Activated CD4-positive, alpha-beta T cell treated with anti-CD3 and anti-CD28 coated beads for 36 hours (primary cell): ENCODE measurements around the gene DNAJB4. TPM values are rescaled to one million over a fixed set of nuclear protein-coding genes. Genes with fewer than 3 reads are reported as not detected.
"Not testable (repeated sequence)": the region's sequence is repeated elsewhere in the genome, so short reads cannot be mapped to it uniquely, and the experiment has no call there.

Experiments used
- ATAC-seq: fragments of 200-7000 bp; cut with Tn5 transposase; one replicate; pipeline ENCODE4 v1.10.0; 2021; ENCODE audit warnings: mild to moderate bottlenecking, moderate library complexity
- CTCF ChIA-PET: fragments of 350-600 bp; sonication (Branson Sonifier 250); formaldehyde crosslinking; loops from one replicate; lab custom pipeline; 2021; ENCODE audit warnings: antibody characterized with exemption; lab: Charles Lee
- POLR2A ChIA-PET: fragments of 350-600 bp; sonication (Branson Sonifier 250); formaldehyde crosslinking; loops from one replicate; lab custom pipeline; 2021; ENCODE audit warnings: antibody characterized with exemption, inconsistent platforms; lab: Charles Lee
- DNase-seq: peaks from one replicate; pipeline ENCODE4 v3.0.0-alpha.2; 2020
- H3K27ac Mint-ChIP-seq: one replicate; pipeline ENCODE4 v1.8.0; 2021; ENCODE audit warnings: mixed read lengths
- H3K27me3 Mint-ChIP-seq: one replicate; pipeline ENCODE4 v1.8.0; 2021; ENCODE audit warnings: mixed read lengths
- H3K36me3 Mint-ChIP-seq: one replicate; pipeline ENCODE4 v1.8.0; 2021; ENCODE audit warnings: low read depth, mixed read lengths
- H3K4me1 Mint-ChIP-seq: one replicate; pipeline ENCODE4 v1.8.0; 2021; ENCODE audit warnings: mixed read lengths
- H3K4me3 Mint-ChIP-seq: one replicate; pipeline ENCODE4 v1.8.0; 2021; ENCODE audit warnings: mild to moderate bottlenecking, moderate library complexity, mixed read lengths
- H3K9me3 Mint-ChIP-seq: one replicate; pipeline ENCODE4 v1.8.0; 2021; ENCODE audit warnings: low read depth, mixed read lengths
- intact Hi-C, 2 experiments: fragments of 100-400 bp; cut with DNase I in 1 of 2; cut with micrococcal nuclease in 1 of 2; formaldehyde crosslinking; loops; one replicate each; pipeline versions ENCODE4 v1.14.2 to v1.15.1; 2022 to 2024; cut with DNase I, micrococcal nuclease
- total RNA-seq, 2 experiments: library from RNA; stranded (reverse); gene quantifications; one replicate each; pipeline ENCODE4 v1.2.3, GENCODE V29; 2021

Gene DNAJB4
- total RNA-seq, 2 experiments from 2014 or later = 8.8 to 9.8 TPM

GRCh38 chr1:77975907-77976306, 28.8 kb upstream of the DNAJB4 start:
- peaks cover 37% of the 10 kb centered on the region for H3K36me3 Mint-ChIP-seq
- ATAC-seq = no peak
- H3K27me3 Mint-ChIP-seq = no peaks in the 10 kb centered on the region
- ChIA-PET CTCF (interaction anchor here (0.6 to 2.0 kb wide), 8 partner anchors 10 to 682 kb away, joined by 3 to 11 read pairs (median 3); partner anchors contain the start of gene DNAJB4), POLR2A (interaction anchor here (0.6 to 9.3 kb wide), 8 partner anchors 10 to 1806 kb away, joined by 3 to 297 read pairs (median 6); partner anchors contain the start of genes DNAJB4 and ZZZ3)
- peaks cover 50% of the 10 kb centered on the region for H3K4me1 Mint-ChIP-seq
- DNase-seq = no peak
- no peaks in the 10 kb centered on the region for H3K9me3 Mint-ChIP-seq
- intact Hi-C loops = loop anchor here (2.0 to 10.0 kb wide), 5 partner anchors 15 to 761 kb away; partner anchors contain the start of gene PIGK (in 1 of the 2)
- H3K4me3 Mint-ChIP-seq = no peak overlapping the region
- H3K27ac Mint-ChIP-seq = peak overlapping the region; percentile 85

- POLR2A ChIA-PET = interaction anchor here (0.7 to 9.3 kb wide), 3 partner anchors 12 to 294 kb away, joined by 6 to 297 read pairs (median 8); partner anchors contain the start of genes DNAJB4 and ZZZ3
- ATAC-seq = no peak
Observed at GRCh38 chr1:77976433-77977076, 28.2 kb upstream of the DNAJB4 start.

GRCh38 chr1:77977989-77978292, 26.8 kb upstream of the DNAJB4 start:
- ChIA-PET CTCF (interaction anchor here (1.0 to 5.5 kb wide), 3 partner anchors 18 to 32 kb away, joined by 4 to 55 read pairs (median 5); partner anchors contain the start of gene DNAJB4), POLR2A (interaction anchor here (0.6 to 9.3 kb wide), 7 partner anchors 10 to 649 kb away, joined by 3 to 297 read pairs (median 9); partner anchors contain the start of genes DNAJB4 and MIGA1)
- intact Hi-C loops = loop anchor here (1.0 to 10.0 kb wide), 8 partner anchors 63 to 763 kb away; partner anchors contain the start of genes MIGA1 (in 2 of the 2), IFI44L (in 1 of the 2) and PIGK (in 1 of the 2)
- Mint-ChIP-seq H3K27ac (no peak overlapping the region), H3K27me3 (no peaks in the 10 kb centered on the region), H3K4me3 (no peak overlapping the region), H3K36me3 (peaks cover 35% of the 10 kb centered on the region), H3K4me1 (peaks cover 45% of the 10 kb centered on the region), H3K9me3 (no peaks in the 10 kb centered on the region)
- no peak for ATAC-seq
- DNase-seq = no peak

More at GRCh38 chr1:77976433-77977076, 28.2 kb upstream of the DNAJB4 start:
- peaks cover 38% of the 10 kb centered on the region for H3K36me3 Mint-ChIP-seq
- H3K27ac Mint-ChIP-seq = no peak overlapping the region
- H3K4me3 Mint-ChIP-seq = no peak overlapping the region
- peaks cover 50% of the 10 kb centered on the region for H3K4me1 Mint-ChIP-seq
- CTCF ChIA-PET = interaction anchor here (0.9 to 5.5 kb wide), 6 partner anchors 12 to 138 kb away, joined by 3 to 55 read pairs (median 4); partner anchors contain the start of gene DNAJB4
- intact Hi-C loops = loop anchor here (5.0 to 10.0 kb wide), 4 partner anchors 66 to 762 kb away; partner anchors contain the start of gene PIGK (in 1 of the 2)
- DNase-seq = peak; percentile 26
- H3K27me3 Mint-ChIP-seq = no peaks in the 10 kb centered on the region
- no peaks in the 10 kb centered on the region for H3K9me3 Mint-ChIP-seq

DNA sequence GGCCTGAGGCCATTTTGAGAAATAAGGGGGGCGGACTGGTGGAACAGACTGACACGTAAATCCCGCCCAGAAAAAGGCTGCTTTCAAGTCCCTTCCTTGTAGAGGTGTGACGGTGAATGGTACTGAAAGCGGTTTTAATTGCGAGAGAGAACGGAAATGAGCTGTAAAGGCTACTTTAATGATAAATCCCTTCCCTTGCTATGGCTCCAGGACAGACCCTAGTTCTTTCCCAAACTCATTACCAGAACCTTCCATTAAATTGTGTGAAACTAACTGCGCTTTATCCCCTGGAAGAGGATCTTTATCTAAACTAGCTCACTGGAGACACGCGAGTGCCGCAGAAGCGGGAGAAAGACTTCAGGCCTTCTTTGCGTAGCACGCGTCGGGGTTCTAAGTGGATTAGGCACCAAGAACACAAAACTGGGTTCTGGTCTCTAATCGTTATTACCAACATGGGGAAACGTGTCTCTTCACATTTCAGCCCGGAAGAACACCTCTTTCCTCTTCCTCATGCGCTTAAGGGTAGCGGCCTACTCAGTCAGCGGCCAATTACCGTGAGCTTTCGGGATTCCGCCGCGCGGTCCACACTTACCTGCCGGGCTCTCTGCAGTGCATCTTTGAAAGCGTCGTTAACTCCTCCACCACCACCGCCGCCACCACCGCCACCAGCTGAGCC, 26.3 kb upstream of the DNAJB4 start:
- H3K27me3 Mint-ChIP-seq = no peaks in the 10 kb centered on the region
- H3K9me3 Mint-ChIP-seq = no peaks in the 10 kb centered on the region
- H3K4me1 Mint-ChIP-seq = peaks cover 43% of the 10 kb centered on the region
- H3K27ac Mint-ChIP-seq = no peak overlapping the region
- peaks cover 34% of the 10 kb centered on the region for H3K36me3 Mint-ChIP-seq
- ATAC-seq (peak; percentile 67), DNase-seq (peak; percentile 86)
- ChIA-PET CTCF (interaction anchor here (0.6 to 5.5 kb wide), 9 partner anchors 11 to 696 kb away, joined by 3 to 55 read pairs (median 3); partner anchors contain the start of gene DNAJB4), POLR2A (interaction anchor here (0.5 to 9.3 kb wide), 13 partner anchors 11 to 199 kb away, joined by 3 to 297 read pairs (median 5); partner anchors contain the start of genes DNAJB4 and MIGA1)
- no peak overlapping the region for H3K4me3 Mint-ChIP-seq
- intact Hi-C loops = loop anchor here (1.0 to 10.0 kb wide), 8 partner anchors 62 to 764 kb away; partner anchors contain the start of genes MIGA1 (in 2 of the 2), IFI44L (in 1 of the 2) and PIGK (in 1 of the 2)

DNA sequence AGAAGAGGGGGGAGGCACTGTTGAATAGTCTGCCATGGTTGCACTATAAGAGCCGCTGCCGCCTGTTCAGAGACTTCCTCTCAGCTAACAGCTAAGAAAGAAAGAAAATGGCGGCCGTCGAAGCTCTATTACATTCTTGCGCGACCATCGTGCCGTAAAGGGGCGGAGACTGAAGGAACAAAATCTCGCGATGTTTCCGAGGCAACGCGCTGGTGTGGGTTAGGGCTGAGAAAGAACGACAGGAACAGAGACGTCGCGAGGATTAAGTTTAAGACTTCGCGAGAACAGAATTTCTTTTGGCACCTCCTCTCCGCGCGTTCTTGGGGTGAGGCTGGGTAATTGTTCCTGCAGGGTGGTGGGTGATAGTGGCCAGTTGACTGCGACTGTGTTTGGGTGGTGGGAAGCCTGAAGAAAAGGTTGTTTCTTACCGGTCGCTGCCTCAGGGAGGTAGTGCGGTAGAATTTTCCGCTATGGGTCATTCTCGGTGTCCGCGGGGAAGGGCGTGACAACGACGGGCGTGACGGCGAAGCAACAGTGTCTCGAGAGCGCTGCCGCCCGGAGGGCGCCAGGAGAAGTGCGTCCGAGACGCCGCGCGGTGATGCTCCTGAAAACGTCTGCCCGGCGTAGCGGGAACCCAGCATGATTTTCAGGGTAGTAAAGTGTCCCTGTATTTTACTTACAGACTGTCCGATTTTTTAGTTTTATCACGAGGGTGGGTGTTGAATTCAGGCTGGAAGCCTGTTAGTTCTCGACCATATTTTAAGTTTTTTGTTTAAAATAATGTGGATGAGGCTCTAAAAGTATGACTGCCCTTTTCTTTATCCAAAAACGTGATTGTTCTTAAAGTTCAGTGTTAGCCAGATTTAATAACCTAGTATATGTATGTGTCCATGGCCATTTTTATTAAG, 25.5 kb upstream of the DNAJB4 start, which contains the start of gene FUBP1:
TSS of gene FUBP1 (minus strand) at position 104 of the 908 bp plus-strand sequence. CDS start at position 36, 68 bp downstream.
- no peaks in the 10 kb centered on the region for H3K9me3 Mint-ChIP-seq
- H3K4me3 Mint-ChIP-seq = no peak within 1 kb of the TSS
- ChIA-PET CTCF (interaction anchor here (0.6 to 5.5 kb wide), 12 partner anchors 10 to 697 kb away, joined by 3 to 55 read pairs (median 3); partner anchors contain the start of genes DNAJB4 and USP33), POLR2A (interaction anchor here (0.6 to 9.3 kb wide), 13 partner anchors 12 to 200 kb away, joined by 3 to 297 read pairs (median 6); partner anchors contain the start of genes DNAJB4 and MIGA1)
- H3K27me3 Mint-ChIP-seq = no peaks in the 10 kb centered on the region
- ATAC-seq (peak; percentile 81), DNase-seq (peak; percentile 97)
- no peak within 1 kb of the TSS for H3K27ac Mint-ChIP-seq
- peaks cover 35% of the 10 kb centered on the region for H3K36me3 Mint-ChIP-seq
- peaks cover 47% of the 10 kb centered on the region for H3K4me1 Mint-ChIP-seq
- intact Hi-C loops = loop anchor here (1.0 to 10.0 kb wide), 13 partner anchors 25 to 764 kb away; partner anchors contain the start of genes MIGA1 (in 2 of the 2), DNAJB4 (in 1 of the 2), IFI44L (in 1 of the 2) and PIGK (in 1 of the 2)

DNA sequence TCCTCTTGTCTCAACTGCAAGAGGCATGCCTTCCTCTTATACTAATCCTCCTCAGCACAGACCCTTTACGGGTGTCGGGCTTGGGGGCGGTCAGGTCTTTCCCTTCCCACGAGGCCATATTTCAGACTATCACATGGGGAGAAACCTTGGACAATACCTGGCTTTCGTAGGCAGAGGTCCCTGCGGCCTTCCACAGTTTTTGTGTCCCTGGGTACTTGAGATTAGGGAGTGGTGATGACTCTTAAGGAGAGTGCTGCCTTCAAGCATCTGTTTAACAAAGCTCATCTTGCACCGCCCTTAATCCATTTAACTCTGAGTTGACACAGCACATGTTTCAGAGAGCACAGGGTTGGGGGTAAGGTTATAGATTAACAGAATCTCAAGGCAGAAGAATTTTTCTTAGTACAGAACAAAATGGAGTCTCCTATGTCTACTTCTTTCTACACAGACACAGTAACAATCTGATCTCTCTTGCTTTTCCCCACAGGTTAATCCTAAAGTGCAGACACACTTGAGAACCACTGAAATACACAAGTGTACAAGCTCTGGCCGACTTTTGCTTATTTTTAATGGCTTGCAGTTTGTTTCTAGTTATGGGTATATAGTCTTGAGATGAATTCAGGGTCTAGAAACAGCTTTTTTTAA, 21.3 kb upstream of the DNAJB4 start:
- ATAC-seq, H3K27me3 Mint-ChIP-seq, POLR2A ChIA-PET, H3K9me3 Mint-ChIP-seq, H3K27ac Mint-ChIP-seq, intact Hi-C loops, DNase-seq, CTCF ChIA-PET, H3K4me3 Mint-ChIP-seq: not testable (repeated sequence)
- peaks cover 51% of the 10 kb centered on the region for H3K4me1 Mint-ChIP-seq
- H3K36me3 Mint-ChIP-seq = peaks cover 35% of the 10 kb centered on the region

DNA sequence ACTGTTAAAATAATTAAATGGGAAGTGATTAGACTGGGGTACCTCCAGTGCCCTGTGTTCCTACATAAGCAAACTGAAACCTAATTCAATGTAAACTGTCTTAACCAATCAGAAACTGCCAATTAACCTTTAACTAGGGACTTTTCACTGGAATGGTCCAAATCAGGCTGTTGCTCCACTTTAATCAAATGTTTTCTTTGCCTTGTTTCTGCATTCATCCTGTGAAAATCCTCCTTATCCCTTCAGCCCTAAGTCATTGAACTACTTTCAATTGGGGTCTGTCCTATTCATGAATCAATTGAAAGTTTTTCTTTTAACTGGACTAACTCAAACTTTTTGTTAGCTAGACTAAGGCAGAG, 20.8 kb upstream of the DNAJB4 start:
- Mint-ChIP-seq H3K9me3 (no peaks in the 10 kb centered on the region), H3K36me3 (peaks cover 35% of the 10 kb centered on the region), H3K4me1 (peaks cover 52% of the 10 kb centered on the region), H3K27me3 (no peaks in the 10 kb centered on the region), H3K4me3 (no peak overlapping the region), H3K27ac (no peak overlapping the region)
- ChIA-PET CTCF (no interaction called here), POLR2A (no interaction called here)
- DNase-seq = no peak
- intact Hi-C loops = no loop called here
- no peak for ATAC-seq

DNA sequence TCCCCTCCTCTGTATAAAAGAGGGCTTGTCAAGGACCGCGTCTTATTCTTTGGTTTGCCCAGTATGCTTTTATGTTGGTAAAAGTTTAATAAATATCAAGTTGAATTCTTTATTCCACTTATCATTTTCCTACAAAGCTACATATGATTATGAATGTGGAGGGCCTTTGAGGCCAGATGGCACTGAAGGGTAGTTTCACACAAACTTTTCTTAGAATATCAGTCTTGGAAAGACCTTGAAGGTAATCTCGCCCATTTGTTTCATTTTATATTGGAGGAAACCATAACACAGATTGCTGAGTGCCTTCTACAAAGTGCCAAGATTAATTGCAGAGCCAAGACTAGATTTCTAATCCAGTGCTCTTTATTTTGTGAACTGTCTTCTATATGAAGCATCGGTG, 20.1 kb upstream of the DNAJB4 start:
- Mint-ChIP-seq H3K9me3 (no peaks in the 10 kb centered on the region), H3K27me3 (no peaks in the 10 kb centered on the region), H3K4me1 (peaks cover 57% of the 10 kb centered on the region), H3K4me3 (no peak overlapping the region), H3K36me3 (peaks cover 37% of the 10 kb centered on the region), H3K27ac (no peak overlapping the region)
- POLR2A ChIA-PET = no interaction called here
- intact Hi-C loops = no loop called here
- CTCF ChIA-PET = no interaction called here
- DNase-seq (no peak), ATAC-seq (no peak)

DNA sequence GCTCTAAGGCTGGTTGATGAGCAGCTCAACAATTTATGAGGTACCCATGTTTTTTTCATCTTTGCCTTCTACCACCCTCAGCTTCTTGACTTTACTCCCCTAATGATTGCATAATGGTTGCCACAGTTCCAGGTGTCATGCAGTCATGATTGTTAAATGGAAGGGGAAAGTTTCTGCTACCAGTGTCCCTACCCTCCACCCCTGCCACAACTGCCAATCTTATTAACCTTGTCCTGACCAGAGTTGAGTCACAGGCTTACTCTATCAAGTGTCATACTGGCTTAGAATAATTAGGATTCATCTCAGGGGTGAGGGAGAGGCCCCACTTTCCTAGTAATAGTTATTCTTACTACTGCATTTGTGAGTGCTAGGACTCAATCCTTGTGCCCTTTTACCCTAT, 17.9 kb upstream of the DNAJB4 start:
- no peaks in the 10 kb centered on the region for H3K9me3 Mint-ChIP-seq
- CTCF ChIA-PET = interaction anchor here (0.7 to 2.2 kb wide), 4 partner anchors 9 to 647 kb away, joined by 3 to 5 read pairs (median 4); no protein-coding TSS in a partner anchor
- no peak overlapping the region for H3K4me3 Mint-ChIP-seq
- no peaks in the 10 kb centered on the region for H3K27me3 Mint-ChIP-seq
- H3K4me1 Mint-ChIP-seq = peaks cover 55% of the 10 kb centered on the region
- peak; percentile 43 for DNase-seq
- intact Hi-C loops = no loop called here
- POLR2A ChIA-PET = interaction anchor here (1.8 kb wide), 1 partner anchor 17 kb away, joined by 6 read pairs; the partner anchor contains the start of gene DNAJB4
- H3K36me3 Mint-ChIP-seq = peaks cover 26% of the 10 kb centered on the region
- ATAC-seq = peak; percentile 85
- no peak overlapping the region for H3K27ac Mint-ChIP-seq
